HG02610 (cell line): ENCODE measurements around the gene SLC26A1.

Experiments used
- ATAC-seq: cut with Tn5 transposase; IDR thresholded peaks from one replicate; pipeline ENCODE4 v1.9.1; 2021; ENCODE audit warnings: mild to moderate bottlenecking, moderate library complexity; ENCODE audit not compliant: unreplicated experiment

SLC26A1 gene

GRCh38 chr4:993111-994029, at the start of gene SLC26A1:
SLC26A1 (minus strand) TSS chr4:993404; CDS start chr4:991703, 1,701 bp downstream.
- ATAC-seq = no peak

- ATAC-seq = no peak
Measured at GRCh38 chr4:1042352-1043055, 49.3 kb upstream of the SLC26A1 start.

GRCh38 chr4:1041936-1042330, 48.7 kb upstream of the SLC26A1 start:
- no peak for ATAC-seq

- ATAC-seq = no peak
Measured at GRCh38 chr4:1041147-1041935, 48.1 kb upstream of the SLC26A1 start.

GRCh38 chr4:1040344-1041146, 47.3 kb upstream of the SLC26A1 start:
- no peak for ATAC-seq

GRCh38 chr4:1039493-1040343, 46.5 kb upstream of the SLC26A1 start:
- no peak for ATAC-seq

- ATAC-seq = no peak
Measured at GRCh38 chr4:1038948-1039492, 45.8 kb upstream of the SLC26A1 start.

- ATAC-seq = no peak
Measured at GRCh38 chr4:1036976-1037810, 44.0 kb upstream of the SLC26A1 start.

GRCh38 chr4:1036095-1036494, 42.9 kb upstream of the SLC26A1 start:
- no peak for ATAC-seq

GRCh38 chr4:1035510-1035909, 42.3 kb upstream of the SLC26A1 start:
- ATAC-seq = no peak

- ATAC-seq = no peak
Measured at GRCh38 chr4:1033840-1034551, 40.8 kb upstream of the SLC26A1 start.

- ATAC-seq = no peak
Measured at GRCh38 chr4:1032861-1033260, 39.7 kb upstream of the SLC26A1 start.

- ATAC-seq = no peak
Measured at GRCh38 chr4:1031956-1032795, 39.0 kb upstream of the SLC26A1 start.

GRCh38 chr4:1031346-1031745, 38.1 kb upstream of the SLC26A1 start:
- ATAC-seq = no peak

- ATAC-seq = no peak
Measured at GRCh38 chr4:1030559-1030958, 37.4 kb upstream of the SLC26A1 start.

GRCh38 chr4:1030031-1030430, 36.8 kb upstream of the SLC26A1 start:
- ATAC-seq = no peak

- ATAC-seq = no peak
Measured at GRCh38 chr4:1029529-1029928, 36.3 kb upstream of the SLC26A1 start.
